Sigmoid colon (tissue), 7 donors: ENCODE measurements around the gene PRRT4. TPM values are rescaled to one million over a fixed set of nuclear protein-coding genes. Genes with fewer than 3 reads are reported as not detected.

Source experiments
- DNase-seq: peaks from one replicate; pipeline ENCODE4 v3.0.0-alpha.2; 2019
- H3K27ac ChIP-seq, 4 donors: fragments of 200-600 bp; sonication (generic); one replicate each; pipeline ENCODE4 v1.5.1; 2016 to 2019; ENCODE audit warnings: mild to moderate bottlenecking in 1 of 4
- H3K27me3 ChIP-seq, 3 donors: fragments of 200-600 bp; sonication (generic); one replicate each; pipeline ENCODE4 v1.5.1; 2019; ENCODE audit warnings: mild to moderate bottlenecking in 1 of 3
- H3K36me3 ChIP-seq, 4 donors: fragments of 200-600 bp; sonication (generic); one replicate each; pipeline ENCODE4 v1.5.1; 2016 to 2019
- H3K4me1 ChIP-seq, 4 donors: fragments of 200-600 bp; sonication (generic); one replicate each; pipeline ENCODE4 v1.5.1; 2017 to 2019
- H3K4me3 ChIP-seq, 4 donors: fragments of 200-600 bp; sonication (generic); one replicate each; pipeline ENCODE4 v1.5.1; 2017 to 2019; ENCODE audit warnings: mild to moderate bottlenecking in 2 of 4, moderate library complexity in 1 of 4
- H3K9me3 ChIP-seq, 4 donors: fragments of 200-600 bp in 3 of 4; sonication (generic) in 3 of 4; one replicate each; pipeline versions ENCODE4 v1.5.1 to v1.6.1; 2013 to 2019
- EP300 ChIP-seq, 4 donors: sonication (generic); formaldehyde crosslinking; IDR thresholded peaks; one replicate each; pipeline ENCODE4 v1.6.1; 2017; ENCODE audit warnings: antibody characterized with exemption in 4 of 4
- POLR2A ChIP-seq, 2 donors: fragments of 450-650 bp; IDR thresholded peaks; one replicate each; pipeline ENCODE4 v1.6.1; 2016; ENCODE audit warnings: antibody characterized with exemption in 2 of 2, mild to moderate bottlenecking in 2 of 2, moderate library complexity in 2 of 2
- POLR2AphosphoS5 ChIP-seq, 4 donors: sonication (generic); formaldehyde crosslinking; IDR thresholded peaks; one replicate each; pipeline ENCODE4 v1.6.1; 2017; ENCODE audit warnings: antibody characterized with exemption in 4 of 4
- WGBS, 2 donors: extraction: QIAGEN DNeasy Blood & Tissue Kit; methylation state at CpG; one replicate each; pipeline ENCODE4 v1.1.7; 2013; 5-methylcytosine and 5-hydroxymethylcytosine counted together
- intact Hi-C: fragments of 100-400 bp; cut with DNase I; formaldehyde crosslinking; loops from one replicate; pipeline ENCODE4 v1.15.1; 2023
- polyA plus RNA-seq, 3 donors: library from polyadenylated mRNA; stranded (reverse); fragments of 200-250 nt; gene quantifications; one replicate each; pipeline ENCODE4 v1.2.3, GENCODE V29; 2013
- total RNA-seq, 4 donors: library from RNA; depleted of rRNA; stranded (reverse); fragments of >200 nt; gene quantifications; one replicate each; pipeline ENCODE4 v1.1.0, GENCODE V29; 2016
- TF ChIP-seq, protein P1 (sequence below), 4 experiments: fragments of 450-650 bp in 3 of 4; fragments of 200-600 bp in 1 of 4; IDR thresholded peaks; one replicate each; pipeline ENCODE4 v1.5.1; 2016 to 2019; ENCODE audit warnings: antibody characterized with exemption in 4 of 4, mild to moderate bottlenecking in 3 of 4, moderate library complexity in 2 of 4
- donor health status: healthy with polysubstance abuse.
- donor health status: Bipolar disorder and iron deficiency.
- donor health status: healthy.

Gene PRRT4
- total and polyA plus RNA-seq, 7 donors: 0.27 to 1.1 (median 0.83) TPM; not detected in 2

- Histone ChIP-seq H3K27me3 (peaks cover 10 to 32% (median 11%) of the 10 kb centered on the region in 3 donors), H3K27ac (no peak overlapping the region), H3K4me3 (no peak overlapping the region), H3K36me3 (no peaks in the 10 kb centered on the region), H3K9me3 (no peaks in the 10 kb centered on the region), H3K4me1 (peaks cover 0 to 25% (median 21%) of the 10 kb centered on the region in 4 donors)
- TF ChIP-seq, protein P1, sequence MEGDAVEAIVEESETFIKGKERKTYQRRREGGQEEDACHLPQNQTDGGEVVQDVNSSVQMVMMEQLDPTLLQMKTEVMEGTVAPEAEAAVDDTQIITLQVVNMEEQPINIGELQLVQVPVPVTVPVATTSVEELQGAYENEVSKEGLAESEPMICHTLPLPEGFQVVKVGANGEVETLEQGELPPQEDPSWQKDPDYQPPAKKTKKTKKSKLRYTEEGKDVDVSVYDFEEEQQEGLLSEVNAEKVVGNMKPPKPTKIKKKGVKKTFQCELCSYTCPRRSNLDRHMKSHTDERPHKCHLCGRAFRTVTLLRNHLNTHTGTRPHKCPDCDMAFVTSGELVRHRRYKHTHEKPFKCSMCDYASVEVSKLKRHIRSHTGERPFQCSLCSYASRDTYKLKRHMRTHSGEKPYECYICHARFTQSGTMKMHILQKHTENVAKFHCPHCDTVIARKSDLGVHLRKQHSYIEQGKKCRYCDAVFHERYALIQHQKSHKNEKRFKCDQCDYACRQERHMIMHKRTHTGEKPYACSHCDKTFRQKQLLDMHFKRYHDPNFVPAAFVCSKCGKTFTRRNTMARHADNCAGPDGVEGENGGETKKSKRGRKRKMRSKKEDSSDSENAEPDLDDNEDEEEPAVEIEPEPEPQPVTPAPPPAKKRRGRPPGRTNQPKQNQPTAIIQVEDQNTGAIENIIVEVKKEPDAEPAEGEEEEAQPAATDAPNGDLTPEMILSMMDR (IDR thresholded peaks at IDR 0.05): no peak
- no peak for TF ChIP-seq POLR2AphosphoS5 (IDR thresholded peaks at IDR 0.05)
- no peak for TF ChIP-seq EP300 (IDR thresholded peaks at IDR 0.05)
- TF ChIP-seq POLR2A (IDR thresholded peaks at IDR 0.05): no peak
- no peak for DNase-seq
- intact Hi-C loops: no loop called here
- WGBS, 2 donors: 92% methylated on average over 2 of the region's 2 CpGs
Observed at GRCh38 chr7:128356546-128357216, 4.8 kb downstream of the PRRT4 start.

DNA sequence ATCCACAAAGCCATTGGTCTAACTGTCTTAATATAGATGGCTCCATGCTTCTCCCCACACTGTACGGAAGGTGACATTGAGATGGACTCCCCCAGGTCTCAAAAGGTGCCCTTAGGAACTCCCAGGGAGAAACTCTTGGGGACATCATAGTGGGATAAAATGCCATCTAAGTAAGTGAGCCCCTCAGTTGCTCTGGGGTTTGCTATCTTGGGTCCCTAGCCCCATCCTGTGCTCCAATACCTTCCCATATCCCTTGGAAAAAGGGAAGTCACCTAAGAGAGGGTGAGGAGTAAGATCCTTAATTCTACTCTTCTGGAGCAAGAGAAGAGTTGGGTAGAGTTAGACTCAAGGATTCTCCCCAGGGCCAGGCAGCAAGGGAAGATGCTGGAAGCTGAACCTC lies 7.9 kb downstream of the PRRT4 start:
- Histone ChIP-seq H3K27me3 (peaks cover 14 to 52% (median 23%) of the 10 kb centered on the region in 3 donors), H3K4me1 (peaks cover 0 to 14% (median 13%) of the 10 kb centered on the region in 4 donors), H3K27ac (no peak overlapping the region), H3K36me3 (no peaks in the 10 kb centered on the region), H3K4me3 (no peak overlapping the region), H3K9me3 (no peaks in the 10 kb centered on the region)
- TF ChIP-seq, protein P1 (IDR thresholded peaks at IDR 0.05): no peak
- no peak for TF ChIP-seq POLR2AphosphoS5 (IDR thresholded peaks at IDR 0.05)
- no peak for TF ChIP-seq POLR2A (IDR thresholded peaks at IDR 0.05)
- no peak for TF ChIP-seq EP300 (IDR thresholded peaks at IDR 0.05)
- intact Hi-C loops: loop anchor here (2.0 kb wide), 1 partner anchor 33 kb away; no protein-coding TSS in a partner anchor
- WGBS, 2 donors: 92 to 97% methylated on average over 1 of the region's 1 CpG
- no peak for DNase-seq

DNA sequence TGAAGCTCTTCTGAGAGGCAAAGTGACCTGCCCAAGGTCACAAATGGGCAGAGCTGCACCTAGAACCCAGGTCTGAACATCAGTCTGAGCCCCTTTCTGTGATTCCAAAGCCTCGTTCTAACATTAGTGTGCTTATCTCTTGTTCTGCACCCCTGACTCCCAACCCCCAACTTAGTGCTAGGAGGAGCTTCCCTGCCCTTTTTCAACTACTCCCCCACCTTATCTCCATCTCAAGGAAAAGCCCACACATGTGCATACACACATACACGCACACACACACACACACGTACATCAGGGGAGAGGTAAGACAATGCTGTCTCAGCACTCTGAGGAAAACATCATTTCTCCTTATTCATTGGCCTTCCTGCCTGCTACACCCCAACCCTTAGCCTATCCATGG lies 8.3 kb downstream of the PRRT4 start:
- intact Hi-C loops: loop anchor here (2.0 kb wide), 1 partner anchor 34 kb away; no protein-coding TSS in a partner anchor
- no peaks in the 10 kb centered on the region for H3K36me3 ChIP-seq
- 73 to 85% methylated on average over 3 of the region's 3 CpGs for WGBS, 2 donors
- no peak overlapping the region for H3K4me3 ChIP-seq
- H3K27me3 ChIP-seq: peaks cover 14 to 52% (median 23%) of the 10 kb centered on the region in 3 donors
- DNase-seq: no peak
- peaks cover 0 to 14% (median 13%) of the 10 kb centered on the region in 4 donors for H3K4me1 ChIP-seq
- no peak for TF ChIP-seq POLR2A (IDR thresholded peaks at IDR 0.05)
- TF ChIP-seq POLR2AphosphoS5 (IDR thresholded peaks at IDR 0.05): no peak
- TF ChIP-seq, protein P1 (IDR thresholded peaks at IDR 0.05): no peak
- no peak for TF ChIP-seq EP300 (IDR thresholded peaks at IDR 0.05)
- H3K27ac ChIP-seq: no peak overlapping the region
- no peaks in the 10 kb centered on the region for H3K9me3 ChIP-seq

GRCh38 chr7:128352636-128353035 lies 8.9 kb downstream of the PRRT4 start:
- Histone ChIP-seq H3K27me3 (peaks cover 14 to 52% (median 23%) of the 10 kb centered on the region in 3 donors), H3K9me3 (no peaks in the 10 kb centered on the region), H3K27ac (no peak overlapping the region), H3K4me1 (peaks cover 0 to 14% (median 13%) of the 10 kb centered on the region in 4 donors), H3K4me3 (peak overlapping the region in 1 of 4 donors; percentile 31), H3K36me3 (no peaks in the 10 kb centered on the region)
- WGBS, 2 donors: 69% methylated on average over 8 of the region's 8 CpGs
- DNase-seq: no peak
- TF ChIP-seq, protein P1 (IDR thresholded peaks at IDR 0.05): no peak
- TF ChIP-seq POLR2A (IDR thresholded peaks at IDR 0.05): no peak
- TF ChIP-seq EP300 (IDR thresholded peaks at IDR 0.05): no peak
- no peak for TF ChIP-seq POLR2AphosphoS5 (IDR thresholded peaks at IDR 0.05)
- intact Hi-C loops: loop anchor here (2.0 kb wide), 1 partner anchor 34 kb away; no protein-coding TSS in a partner anchor
